HEK293 (cell line): Measurements from ENCODE around the gene HRCT1.

Experiments used
- CTCF ChIA-PET: fragments of 350-600 bp; formaldehyde crosslinking; extraction: SDS; loops from one replicate; lab custom pipeline; 2021; ENCODE audit warnings: antibody characterized with exemption; lab: Yijun Ruan, JAX
- POLR2A ChIA-PET: fragments of 300-600 bp; formaldehyde crosslinking; extraction: SDS; loops from one replicate; lab custom pipeline; 2020; ENCODE audit warnings: antibody characterized with exemption, inconsistent platforms; lab: Yijun Ruan, JAX
- H3K27ac ChIP-seq: fragments of 200-500 bp; sonication (Bioruptor generic); 2 replicates; pipeline ENCODE4 v1.5.1; 2014; ENCODE audit warnings: low read depth, low read length, control low read depth, inconsistent platforms; ENCODE audit errors: extremely low read depth
- H3K36me3 ChIP-seq, 2 experiments: fragments of 200-500 bp in 1 of 2; sonication (Bioruptor generic) in 1 of 2; 1 replicate in 1 of 2; 2 replicates in 1 of 2; pipeline ENCODE4 v1.5.1; 2014 to 2017; ENCODE audit warnings: inconsistent platforms in 2 of 2, low read length in 2 of 2; ENCODE audit not compliant: control insufficient read depth in 2 of 2, insufficient read depth in 1 of 2
- H3K4me1 ChIP-seq: fragments of 200-500 bp; sonication (Bioruptor generic); 2 replicates; pipeline ENCODE4 v1.5.1; 2014; ENCODE audit warnings: mild to moderate bottlenecking, low read length, inconsistent platforms; ENCODE audit not compliant: control insufficient read depth, insufficient read depth
- H3K4me3 ChIP-seq: 2 replicates; pipeline ENCODE4 v1.5.1; 2011; ENCODE audit warnings: low read depth, mild to moderate bottlenecking, control low read depth, low read length, moderate library complexity
- H3K9me3 ChIP-seq: fragments of 200-500 bp; sonication (Bioruptor generic); 2 replicates; pipeline ENCODE4 v1.5.1; 2014; ENCODE audit warnings: low read depth, low read length, inconsistent platforms; ENCODE audit not compliant: control insufficient read depth, insufficient read depth
- AEBP2 ChIP-seq: fragments of 450-650 bp; formaldehyde crosslinking; IDR thresholded peaks from 2 replicates; pipeline ENCODE4 v1.5.1; 2016; ENCODE audit warnings: missing biosample characterization, missing genetic modification characterization, borderline replicate concordance
- CTCF ChIP-seq: fragments of 450-650 bp; formaldehyde crosslinking; IDR thresholded peaks from 2 replicates; pipeline ENCODE4 v1.5.1; 2016; ENCODE audit warnings: missing biosample characterization, missing genetic modification characterization
- ELK4 ChIP-seq: IDR thresholded peaks from 2 replicates; pipeline ENCODE4 v1.6.1; 2011; ENCODE audit warnings: mild to moderate bottlenecking, low read depth, low read length, borderline replicate concordance
- IKZF3 ChIP-seq: fragments of 450-650 bp; IDR thresholded peaks from 2 replicates; pipeline ENCODE4 v1.5.0; 2018; ENCODE audit warnings: missing biosample characterization, mild to moderate bottlenecking, missing genetic modification characterization, moderate library complexity
- KLF9 ChIP-seq: fragments of 450-650 bp; formaldehyde crosslinking; IDR thresholded peaks from 2 replicates; pipeline ENCODE4 v1.5.1; 2016; ENCODE audit warnings: missing biosample characterization, missing genetic modification characterization, low read depth
- MYNN ChIP-seq: fragments of 450-650 bp; formaldehyde crosslinking; IDR thresholded peaks from 2 replicates; pipeline ENCODE4 v1.5.1; 2016; ENCODE audit warnings: missing biosample characterization, missing genetic modification characterization, borderline replicate concordance
- PRDM1 ChIP-seq: fragments of 450-650 bp; formaldehyde crosslinking; IDR thresholded peaks from 2 replicates; pipeline ENCODE4; 2016; ENCODE audit warnings: missing biosample characterization, missing genetic modification characterization
- PRDM4 ChIP-seq: fragments of 450-650 bp; formaldehyde crosslinking; IDR thresholded peaks from 2 replicates; pipeline ENCODE4 v1.5.1; 2017; ENCODE audit warnings: missing biosample characterization, missing genetic modification characterization
- SP2 ChIP-seq: fragments of 450-650 bp; formaldehyde crosslinking; IDR thresholded peaks from 2 replicates; pipeline ENCODE4 v1.5.1; 2016; ENCODE audit warnings: missing biosample characterization, missing genetic modification characterization
- ZIC2 ChIP-seq: fragments of 450-650 bp; formaldehyde crosslinking; IDR thresholded peaks from 2 replicates; pipeline ENCODE4 v1.5.1; 2016; ENCODE audit warnings: missing biosample characterization, missing genetic modification characterization
- ZNF155 ChIP-seq: fragments of 450-650 bp; formaldehyde crosslinking; IDR thresholded peaks from 2 replicates; pipeline ENCODE4 v1.5.1; 2016; ENCODE audit warnings: missing biosample characterization, missing genetic modification characterization
- ZNF18 ChIP-seq: fragments of 450-650 bp; formaldehyde crosslinking; IDR thresholded peaks from 2 replicates; pipeline ENCODE4 v1.5.1; 2016; ENCODE audit warnings: missing biosample characterization, missing genetic modification characterization
- ZNF202 ChIP-seq: fragments of 450-650 bp; formaldehyde crosslinking; IDR thresholded peaks from 2 replicates; pipeline ENCODE4 v1.5.1; 2016; ENCODE audit warnings: missing biosample characterization, missing genetic modification characterization, borderline replicate concordance
- ZNF549 ChIP-seq: fragments of 450-650 bp; IDR thresholded peaks from 2 replicates; pipeline ENCODE4 v1.5.1; 2018; ENCODE audit warnings: missing biosample characterization, missing genetic modification characterization, mild to moderate bottlenecking, inconsistent platforms, moderate library complexity
- ZNF654 ChIP-seq: fragments of 450-650 bp; formaldehyde crosslinking; IDR thresholded peaks from 2 replicates; pipeline ENCODE4 v1.5.1; 2016; ENCODE audit warnings: low read depth, missing biosample characterization, missing genetic modification characterization
- ZNF777 ChIP-seq: fragments of 450-650 bp; formaldehyde crosslinking; IDR thresholded peaks from 2 replicates; pipeline ENCODE4 v1.5.1; 2017; ENCODE audit warnings: missing biosample characterization, missing genetic modification characterization, borderline replicate concordance
- ZNF830 ChIP-seq: fragments of 450-650 bp; IDR thresholded peaks from 2 replicates; pipeline ENCODE4 v1.5.0; 2018; ENCODE audit warnings: missing biosample characterization, missing genetic modification characterization, low read depth, mild to moderate bottlenecking, moderate library complexity
- ZNF843 ChIP-seq: fragments of 450-650 bp; formaldehyde crosslinking; IDR thresholded peaks from 2 replicates; pipeline ENCODE4 v1.5.1; 2016; ENCODE audit warnings: missing biosample characterization, missing genetic modification characterization
- ZSCAN16 ChIP-seq: fragments of 450-650 bp; formaldehyde crosslinking; IDR thresholded peaks from 2 replicates; pipeline ENCODE4 v1.5.1; 2016; ENCODE audit warnings: missing biosample characterization, missing genetic modification characterization

Gene HRCT1

GRCh38 chr9:35954942-35955546 is 49.0 kb downstream of the HRCT1 start:
- Histone ChIP-seq H3K4me1 (no peaks in the 10 kb centered on the region), H3K9me3 (no peaks in the 10 kb centered on the region)
- POLR2A ChIA-PET = interaction anchor here (1.2 kb wide), 1 partner anchor 236 kb away, joined by 3 read pairs; the partner anchor contains the start of gene CLTA
- no peak for TF ChIP-seq IKZF3 (tag by site-specific recombination)
- no peak for TF ChIP-seq MYNN
- TF ChIP-seq ZNF654 (tag by site-specific recombination) = peak; percentile 93
- peak; percentile 51; the same call in 1 of the 2 replicates for TF ChIP-seq CTCF
- peak; percentile 79; the same call in 1 of the 2 replicates for TF ChIP-seq PRDM1 (tag by site-specific recombination)
- TF ChIP-seq, all 188 proteins: peak for 3
- Histone ChIP-seq H3K36me3 (no peaks in the 10 kb centered on the region), H3K4me3 (no peak overlapping the region), H3K27ac (no peak overlapping the region)
- CTCF ChIA-PET = interaction anchor here (0.5 to 7.0 kb wide), 56 partner anchors 9 to 1726 kb away, joined by 3 to 99 read pairs (median 4); no protein-coding TSS in a partner anchor

- Histone ChIP-seq H3K4me3 (no peak overlapping the region), H3K4me1 (no peaks in the 10 kb centered on the region), H3K27ac (no peak overlapping the region), H3K9me3 (no peaks in the 10 kb centered on the region), H3K36me3 (no peaks in the 10 kb centered on the region)
- POLR2A ChIA-PET = no interaction called here
- TF ChIP-seq ZIC2 (tag by site-specific recombination) (no peak), SP2 (tag by site-specific recombination) (no peak), ELK4 (no peak), ZSCAN16 (tag by site-specific recombination) (no peak), ZNF202 (no peak), ZNF549 (tag by site-specific recombination) (no peak), ZNF830 (no peak), ZNF777 (tag by site-specific recombination) (no peak), PRDM4 (tag by site-specific recombination) (no peak), ZNF843 (tag by site-specific recombination) (no peak), ZNF18 (no peak), AEBP2 (tag by site-specific recombination) (no peak), ZNF155 (tag by site-specific recombination) (no peak), KLF9 (tag by site-specific recombination) (no peak)
- CTCF ChIA-PET = interaction anchor here (0.6 to 7.0 kb wide), 17 partner anchors 11 to 255 kb away, joined by 3 to 99 read pairs (median 5); no protein-coding TSS in a partner anchor
These were observed 50.6 kb downstream of the HRCT1 start for GRCh38 chr9:35956651-35957050.
